Endothelial cell of umbilical vein (primary cell): ENCODE data around the gene RNU5B-1. TPM values are rescaled to one million over a fixed set of nuclear protein-coding genes. Genes with fewer than 3 reads are reported as not detected.

Source experiments
- BruUV-seq: library from RNA; stranded (reverse); fragments of 400-500 nt; replicated peaks from 2 replicates; lab custom pipeline; 2021; lab: Mats Ljungman, UMichigan
- CTCF ChIA-PET: fragments of 300-600, 350-600 bp; sonication (Branson Sonifier 250); formaldehyde crosslinking; loops from one replicate; lab custom pipeline; 2021; ENCODE audit warnings: antibody characterized with exemption, inconsistent platforms; lab: Charles Lee
- POLR2A ChIA-PET: fragments of 300-600, 350-600 bp; sonication (Branson Sonifier 250); formaldehyde crosslinking; loops from one replicate; lab custom pipeline; 2021; ENCODE audit warnings: antibody characterized with exemption, inconsistent platforms; lab: Charles Lee
- DNase-seq: peaks from one replicate; pipeline ENCODE4 v3.0.0-alpha.2; 2011; ENCODE audit warnings: low read depth, low spot score
- FAIRE-seq: peaks from 2 replicates; lab custom pipeline; 2011; peaks lifted over from hg19 to GRCh38; lab: Jason Lieb, UNC
- H2AFZ ChIP-seq: 2 replicates; pipeline ENCODE4 v1.6.0; 2012; ENCODE audit warnings: low read depth, low read length, control low read depth, inconsistent platforms
- H3K27ac ChIP-seq: 2 replicates; pipeline ENCODE4 v1.5.1; 2011; ENCODE audit warnings: low read depth, mild to moderate bottlenecking, control low read depth, low read length, moderate library complexity; ENCODE audit not compliant: insufficient read depth
- H3K27me3 ChIP-seq, 2 experiments: 2 replicates each; pipeline versions ENCODE4 v1.6.0 to v1.6.1; 2011; ENCODE audit warnings: low read length in 2 of 2, mixed read lengths in 1 of 2; ENCODE audit not compliant: control insufficient read depth in 2 of 2, insufficient read depth in 2 of 2
- H3K36me3 ChIP-seq, 2 experiments: 2 replicates in 1 of 2; 3 replicates in 1 of 2; pipeline ENCODE4 v1.5.1; 2011; ENCODE audit warnings: low read length in 2 of 2, mild to moderate bottlenecking in 1 of 2, moderate library complexity in 1 of 2; ENCODE audit not compliant: control insufficient read depth in 2 of 2, insufficient read depth in 2 of 2; ENCODE audit errors: extremely low read depth in 1 of 2
- H3K4me1 ChIP-seq: 3 replicates; pipeline ENCODE4 v1.5.1; 2011; ENCODE audit warnings: mild to moderate bottlenecking, low read length; ENCODE audit not compliant: control insufficient read depth, insufficient read depth; ENCODE audit errors: extremely low read depth
- H3K4me2 ChIP-seq: 2 replicates; pipeline ENCODE4 v1.6.1; 2011; ENCODE audit warnings: low read length, control low read depth, mixed read lengths; ENCODE audit not compliant: insufficient read depth
- H3K4me3 ChIP-seq, 3 experiments: fragments of 200-600 bp in 1 of 3; sonication (generic), shearing (Covaris generic) in 1 of 3; replicated peaks in 1 of 3; 2 replicates each; pipeline ENCODE4 v1.5.1; 2011 to 2016; ENCODE audit warnings: control low read depth in 3 of 3, low read length in 3 of 3, mild to moderate bottlenecking in 2 of 3, inconsistent platforms in 1 of 3, low read depth in 1 of 3, moderate library complexity in 1 of 3; ENCODE audit not compliant: insufficient read depth in 1 of 3
- H3K79me2 ChIP-seq: 2 replicates; pipeline ENCODE4 v1.6.0; 2012; ENCODE audit warnings: low read length, inconsistent platforms; ENCODE audit not compliant: control insufficient read depth, insufficient read depth
- H3K9ac ChIP-seq: replicated peaks from 2 replicates; pipeline ENCODE3; 2011; ENCODE audit warnings: low read length, control low read depth; ENCODE audit not compliant: insufficient read depth; ENCODE audit errors: extremely low read depth
- H3K9me1 ChIP-seq: replicated peaks from 3 replicates; pipeline ENCODE4 v1.6.0; 2011; ENCODE audit warnings: mild to moderate bottlenecking, low read length; ENCODE audit not compliant: control insufficient read depth, insufficient read depth; ENCODE audit errors: extremely low read depth
- H3K9me3 ChIP-seq: replicated peaks from 2 replicates; pipeline ENCODE4 v1.5.1; 2012; ENCODE audit warnings: low read length, inconsistent platforms; ENCODE audit not compliant: control insufficient read depth, insufficient read depth
- H4K20me1 ChIP-seq: replicated peaks from 2 replicates; pipeline ENCODE3; 2011; ENCODE audit warnings: mild to moderate bottlenecking, low read length; ENCODE audit not compliant: control insufficient read depth, insufficient read depth; ENCODE audit errors: extremely low read depth
- EZH2 ChIP-seq: IDR thresholded peaks from 2 replicates; pipeline ENCODE4 v1.6.1; 2012; ENCODE audit warnings: borderline replicate concordance, low read depth, mild to moderate bottlenecking, moderate library complexity, low read length, inconsistent platforms; ENCODE audit not compliant: severe bottlenecking
- FOS ChIP-seq: IDR thresholded peaks from 2 replicates; pipeline ENCODE4 v1.6.1; 2011; ENCODE audit warnings: mild to moderate bottlenecking, low read length, moderate library complexity, borderline replicate concordance; ENCODE audit not compliant: insufficient read depth
- GATA2 ChIP-seq: IDR thresholded peaks from 2 replicates; pipeline ENCODE4 v1.7.0; 2011; ENCODE audit warnings: low read depth, mild to moderate bottlenecking, moderate library complexity, mixed read lengths, low read length; ENCODE audit not compliant: insufficient read length, insufficient read depth
- JUN ChIP-seq: IDR thresholded peaks from 2 replicates; pipeline ENCODE4 v1.6.1; 2011; ENCODE audit warnings: borderline replicate concordance, low read depth; ENCODE audit not compliant: insufficient read length, insufficient read depth
- MYC ChIP-seq: IDR thresholded peaks from one replicate; pipeline ENCODE4 v1.6.1; 2011; ENCODE audit warnings: mild to moderate bottlenecking, low read depth, low read length
- POLR2A ChIP-seq: IDR thresholded peaks from 2 replicates; pipeline ENCODE4 v1.6.1; 2012; ENCODE audit warnings: low read depth, mild to moderate bottlenecking, control low read depth, low read length
- POLR2AphosphoS5 ChIP-seq: IDR thresholded peaks from 2 replicates; pipeline ENCODE4 v1.6.1; 2012; ENCODE audit warnings: low read depth, mild to moderate bottlenecking, control low read depth, low read length, moderate library complexity; ENCODE audit not compliant: insufficient read depth
- dilution Hi-C: fragments of 300-500 bp; cut with MboI; formaldehyde crosslinking; loops from one replicate; pipeline ENCODE4 v1.15.0; 2019; ENCODE audit warnings: low sequenced_read_pairs; ENCODE audit not compliant: extremely low pct_ligation_motif_present
- intact Hi-C: fragments of 100-400 bp; cut with micrococcal nuclease; formaldehyde crosslinking; loops from one replicate; pipeline ENCODE4 v1.10.0; 2022
- polyA plus RNA-seq, 4 experiments: library from polyadenylated mRNA; depleted of rRNA in 3 of 4; stranded (reverse) in 3 of 4; unstranded in 1 of 4; fragments of >200 nt; gene quantifications; 2 replicates each; pipeline versions ENCODE4 v1.2.1 to v1.2.3, GENCODE V29; 2011 to 2012; ENCODE audit warnings: missing spikeins in 1 of 4
- total RNA-seq: library from RNA; stranded (reverse); gene quantifications from 2 replicates; pipeline ENCODE4 v1.2.3, GENCODE V29; 2021
- TF ChIP-seq, protein P1 (sequence below): IDR thresholded peaks from 2 replicates; pipeline ENCODE4 v1.6.1; 2011; ENCODE audit not compliant: insufficient read depth, insufficient read length
- TF ChIP-seq, protein P2 (sequence below), 2 donors: IDR thresholded peaks; 1 replicate in 1 of 2; 2 replicates in 1 of 2; pipeline ENCODE4 v1.5.1; 2011; ENCODE audit warnings: low read length in 2 of 2, mild to moderate bottlenecking in 2 of 2, moderate library complexity in 2 of 2, control low read depth in 1 of 2, inconsistent platforms in 1 of 2, low read depth in 1 of 2; ENCODE audit not compliant: insufficient read depth in 1 of 2; ENCODE audit errors: extremely low read depth in 1 of 2

The RNU5B-1 gene
- total and polyA plus RNA-seq, 2 donors (not counting 3 experiments of a cell fraction or from before 2014, with no cell fraction given), result not detected

- no peak overlapping the region for H3K4me2 ChIP-seq
- peaks cover 7 to 9% of the 10 kb centered on the region in 2 experiments for H3K27me3 ChIP-seq
- peaks cover 9% of the 10 kb centered on the region for H3K4me1 ChIP-seq
- CTCF ChIA-PET, result interaction anchor here (1.3 to 1.6 kb wide), 2 partner anchors 10 to 77 kb away, joined by 3 to 6 read pairs; no protein-coding TSS in a partner anchor
- TF ChIP-seq MYC (no peak), GATA2 (no peak), JUN (no peak), EZH2 (no peak), POLR2A (no peak), POLR2AphosphoS5 (no peak), FOS (no peak)
- TF ChIP-seq, protein P1, sequence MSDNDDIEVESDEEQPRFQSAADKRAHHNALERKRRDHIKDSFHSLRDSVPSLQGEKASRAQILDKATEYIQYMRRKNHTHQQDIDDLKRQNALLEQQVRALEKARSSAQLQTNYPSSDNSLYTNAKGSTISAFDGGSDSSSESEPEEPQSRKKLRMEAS, result no peak
- TF ChIP-seq, protein P2, sequence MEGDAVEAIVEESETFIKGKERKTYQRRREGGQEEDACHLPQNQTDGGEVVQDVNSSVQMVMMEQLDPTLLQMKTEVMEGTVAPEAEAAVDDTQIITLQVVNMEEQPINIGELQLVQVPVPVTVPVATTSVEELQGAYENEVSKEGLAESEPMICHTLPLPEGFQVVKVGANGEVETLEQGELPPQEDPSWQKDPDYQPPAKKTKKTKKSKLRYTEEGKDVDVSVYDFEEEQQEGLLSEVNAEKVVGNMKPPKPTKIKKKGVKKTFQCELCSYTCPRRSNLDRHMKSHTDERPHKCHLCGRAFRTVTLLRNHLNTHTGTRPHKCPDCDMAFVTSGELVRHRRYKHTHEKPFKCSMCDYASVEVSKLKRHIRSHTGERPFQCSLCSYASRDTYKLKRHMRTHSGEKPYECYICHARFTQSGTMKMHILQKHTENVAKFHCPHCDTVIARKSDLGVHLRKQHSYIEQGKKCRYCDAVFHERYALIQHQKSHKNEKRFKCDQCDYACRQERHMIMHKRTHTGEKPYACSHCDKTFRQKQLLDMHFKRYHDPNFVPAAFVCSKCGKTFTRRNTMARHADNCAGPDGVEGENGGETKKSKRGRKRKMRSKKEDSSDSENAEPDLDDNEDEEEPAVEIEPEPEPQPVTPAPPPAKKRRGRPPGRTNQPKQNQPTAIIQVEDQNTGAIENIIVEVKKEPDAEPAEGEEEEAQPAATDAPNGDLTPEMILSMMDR (IDR thresholded peaks at IDR 0.05; ENCODE audit: extremely low read depth in 1 of 2, insufficient read depth in 1 of 2, low read depth in 1 of 2, low read length in 2 of 2), result no peak
- BruUV-seq, result no TSS peak
- H3K9me3 ChIP-seq, result no peaks in the 10 kb centered on the region
- no peak overlapping the region for H3K9ac ChIP-seq
- no peak for FAIRE-seq
- dilution Hi-C loops, result no loop called here
- no peak overlapping the region for H3K4me3 ChIP-seq
- no peaks in the 10 kb centered on the region for H3K36me3 ChIP-seq
- DNase-seq, result no peak
- H3K79me2 ChIP-seq, result no peaks in the 10 kb centered on the region
- no peaks in the 10 kb centered on the region for H3K9me1 ChIP-seq
- POLR2A ChIA-PET, result interaction anchor here (1.5 kb wide), 1 partner anchor 22 kb away, joined by 4 read pairs; the partner anchor contains the start of gene PARP16
- intact Hi-C loops, result no loop called here
- H4K20me1 ChIP-seq, result no peaks in the 10 kb centered on the region
- no peak overlapping the region for H3K27ac ChIP-seq
- H2AFZ ChIP-seq, result no peak overlapping the region
Observed at GRCh38 chr15:65307978-65308377, 3.5 kb downstream of the RNU5B-1 start.
